ENCODE data around the gene NOC4L. TPM values are rescaled to one million over a fixed set of nuclear protein-coding genes. Genes with fewer than 3 reads are reported as not detected.

Gene NOC4L
- total and polyA plus RNA-seq, 2 experiments from 2014 or later, result 42.4 to 54.7 TPM

DNA sequence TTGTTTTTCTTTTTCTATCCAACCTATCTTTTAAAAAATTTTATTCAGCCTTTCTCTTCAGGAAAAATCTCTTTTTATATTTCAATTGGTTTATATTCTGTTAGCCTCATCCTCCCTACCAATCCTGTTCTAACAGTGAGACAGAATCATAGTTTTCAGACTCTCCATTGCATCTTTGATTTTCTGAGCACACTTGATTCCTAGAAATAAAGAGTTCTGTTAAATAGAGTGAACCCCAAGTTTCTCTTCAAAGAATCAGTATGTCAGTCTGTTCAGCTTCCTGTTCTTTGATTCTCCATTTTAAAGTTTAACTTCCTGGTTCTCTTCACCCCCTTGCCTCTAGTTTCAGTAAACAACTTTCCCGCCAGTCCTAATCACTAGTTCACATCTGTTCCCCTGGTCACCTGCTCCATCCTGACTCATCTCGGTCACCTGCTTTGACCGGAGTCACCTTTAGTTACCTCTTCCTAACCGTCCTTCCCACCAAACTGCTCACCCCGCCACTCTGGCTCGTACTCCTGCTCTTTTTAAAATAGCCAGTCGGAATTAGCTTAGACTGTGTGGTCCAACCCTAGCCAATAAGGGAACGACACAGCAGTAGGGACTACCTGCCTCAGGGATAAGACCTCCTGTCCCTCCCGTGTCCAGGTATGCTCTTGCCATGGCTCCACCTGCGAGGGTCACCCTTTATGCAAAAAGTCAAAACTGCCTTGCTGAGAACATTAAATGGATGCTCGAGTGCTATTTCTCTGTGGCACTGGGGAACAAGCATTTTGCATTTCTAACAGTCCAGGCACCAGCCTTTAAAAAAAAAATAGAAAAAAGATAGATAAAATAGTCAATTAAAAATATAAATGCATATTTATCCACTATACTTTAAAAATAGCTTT lies 48.5 kb upstream of the NOC4L start:
- Mint-ChIP-seq H3K4me3 (no peak overlapping the region), H3K9me3 (peaks cover 22% of the 10 kb centered on the region), H3K27ac (no peak overlapping the region), H3K4me1 (no peaks in the 10 kb centered on the region), H3K27me3 (ENCODE audit: insufficient read depth, low read depth, poor library complexity) (peaks cover 12% of the 10 kb centered on the region), H3K36me3 (ENCODE audit: low read depth) (peaks cover 72% of the 10 kb centered on the region)
- H3K4me1 ChIP-seq (ENCODE audit: insufficient read depth), result no peaks in the 10 kb centered on the region
- H4K20me1 ChIP-seq (replicated peaks; ENCODE audit: insufficient read depth), result peaks cover 13% of the 10 kb centered on the region
- H3K36me3 ChIP-seq (ENCODE audit: insufficient read depth), result peaks cover 12% of the 10 kb centered on the region
- TF ChIP-seq POLR2AphosphoS5 (IDR thresholded peaks at IDR 0.05; ENCODE audit: low read depth), result no peak
- TF ChIP-seq STAT1 (IDR thresholded peaks at IDR 0.05; ENCODE audit: unreplicated experiment), result no peak
- TF ChIP-seq, protein P1, sequence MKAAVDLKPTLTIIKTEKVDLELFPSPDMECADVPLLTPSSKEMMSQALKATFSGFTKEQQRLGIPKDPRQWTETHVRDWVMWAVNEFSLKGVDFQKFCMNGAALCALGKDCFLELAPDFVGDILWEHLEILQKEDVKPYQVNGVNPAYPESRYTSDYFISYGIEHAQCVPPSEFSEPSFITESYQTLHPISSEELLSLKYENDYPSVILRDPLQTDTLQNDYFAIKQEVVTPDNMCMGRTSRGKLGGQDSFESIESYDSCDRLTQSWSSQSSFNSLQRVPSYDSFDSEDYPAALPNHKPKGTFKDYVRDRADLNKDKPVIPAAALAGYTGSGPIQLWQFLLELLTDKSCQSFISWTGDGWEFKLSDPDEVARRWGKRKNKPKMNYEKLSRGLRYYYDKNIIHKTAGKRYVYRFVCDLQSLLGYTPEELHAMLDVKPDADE (IDR thresholded peaks at IDR 0.05), result no peak
- TF ChIP-seq CREB1 (CRISPR knock-in tag; IDR thresholded peaks at IDR 0.05; ENCODE audit: low read depth), result no peak
- TF ChIP-seq, protein P2, sequence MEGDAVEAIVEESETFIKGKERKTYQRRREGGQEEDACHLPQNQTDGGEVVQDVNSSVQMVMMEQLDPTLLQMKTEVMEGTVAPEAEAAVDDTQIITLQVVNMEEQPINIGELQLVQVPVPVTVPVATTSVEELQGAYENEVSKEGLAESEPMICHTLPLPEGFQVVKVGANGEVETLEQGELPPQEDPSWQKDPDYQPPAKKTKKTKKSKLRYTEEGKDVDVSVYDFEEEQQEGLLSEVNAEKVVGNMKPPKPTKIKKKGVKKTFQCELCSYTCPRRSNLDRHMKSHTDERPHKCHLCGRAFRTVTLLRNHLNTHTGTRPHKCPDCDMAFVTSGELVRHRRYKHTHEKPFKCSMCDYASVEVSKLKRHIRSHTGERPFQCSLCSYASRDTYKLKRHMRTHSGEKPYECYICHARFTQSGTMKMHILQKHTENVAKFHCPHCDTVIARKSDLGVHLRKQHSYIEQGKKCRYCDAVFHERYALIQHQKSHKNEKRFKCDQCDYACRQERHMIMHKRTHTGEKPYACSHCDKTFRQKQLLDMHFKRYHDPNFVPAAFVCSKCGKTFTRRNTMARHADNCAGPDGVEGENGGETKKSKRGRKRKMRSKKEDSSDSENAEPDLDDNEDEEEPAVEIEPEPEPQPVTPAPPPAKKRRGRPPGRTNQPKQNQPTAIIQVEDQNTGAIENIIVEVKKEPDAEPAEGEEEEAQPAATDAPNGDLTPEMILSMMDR (conservative IDR thresholded peaks at IDR 0.05; ENCODE audit: low read depth in 2 of 2), result no peak
- TF ChIP-seq ZNF114 (CRISPR knock-in tag; IDR thresholded peaks at IDR 0.05), result no peak
- TF ChIP-seq JUNB (IDR thresholded peaks at IDR 0.05; ENCODE audit: unreplicated experiment), result no peak
- TF ChIP-seq EZH2 (IDR thresholded peaks at IDR 0.05; ENCODE audit: low read depth, unreplicated experiment), result no peak
- TF ChIP-seq EZH2phosphoT487 (IDR thresholded peaks at IDR 0.05; ENCODE audit: unreplicated experiment), result no peak
- TF ChIP-seq, protein P3, sequence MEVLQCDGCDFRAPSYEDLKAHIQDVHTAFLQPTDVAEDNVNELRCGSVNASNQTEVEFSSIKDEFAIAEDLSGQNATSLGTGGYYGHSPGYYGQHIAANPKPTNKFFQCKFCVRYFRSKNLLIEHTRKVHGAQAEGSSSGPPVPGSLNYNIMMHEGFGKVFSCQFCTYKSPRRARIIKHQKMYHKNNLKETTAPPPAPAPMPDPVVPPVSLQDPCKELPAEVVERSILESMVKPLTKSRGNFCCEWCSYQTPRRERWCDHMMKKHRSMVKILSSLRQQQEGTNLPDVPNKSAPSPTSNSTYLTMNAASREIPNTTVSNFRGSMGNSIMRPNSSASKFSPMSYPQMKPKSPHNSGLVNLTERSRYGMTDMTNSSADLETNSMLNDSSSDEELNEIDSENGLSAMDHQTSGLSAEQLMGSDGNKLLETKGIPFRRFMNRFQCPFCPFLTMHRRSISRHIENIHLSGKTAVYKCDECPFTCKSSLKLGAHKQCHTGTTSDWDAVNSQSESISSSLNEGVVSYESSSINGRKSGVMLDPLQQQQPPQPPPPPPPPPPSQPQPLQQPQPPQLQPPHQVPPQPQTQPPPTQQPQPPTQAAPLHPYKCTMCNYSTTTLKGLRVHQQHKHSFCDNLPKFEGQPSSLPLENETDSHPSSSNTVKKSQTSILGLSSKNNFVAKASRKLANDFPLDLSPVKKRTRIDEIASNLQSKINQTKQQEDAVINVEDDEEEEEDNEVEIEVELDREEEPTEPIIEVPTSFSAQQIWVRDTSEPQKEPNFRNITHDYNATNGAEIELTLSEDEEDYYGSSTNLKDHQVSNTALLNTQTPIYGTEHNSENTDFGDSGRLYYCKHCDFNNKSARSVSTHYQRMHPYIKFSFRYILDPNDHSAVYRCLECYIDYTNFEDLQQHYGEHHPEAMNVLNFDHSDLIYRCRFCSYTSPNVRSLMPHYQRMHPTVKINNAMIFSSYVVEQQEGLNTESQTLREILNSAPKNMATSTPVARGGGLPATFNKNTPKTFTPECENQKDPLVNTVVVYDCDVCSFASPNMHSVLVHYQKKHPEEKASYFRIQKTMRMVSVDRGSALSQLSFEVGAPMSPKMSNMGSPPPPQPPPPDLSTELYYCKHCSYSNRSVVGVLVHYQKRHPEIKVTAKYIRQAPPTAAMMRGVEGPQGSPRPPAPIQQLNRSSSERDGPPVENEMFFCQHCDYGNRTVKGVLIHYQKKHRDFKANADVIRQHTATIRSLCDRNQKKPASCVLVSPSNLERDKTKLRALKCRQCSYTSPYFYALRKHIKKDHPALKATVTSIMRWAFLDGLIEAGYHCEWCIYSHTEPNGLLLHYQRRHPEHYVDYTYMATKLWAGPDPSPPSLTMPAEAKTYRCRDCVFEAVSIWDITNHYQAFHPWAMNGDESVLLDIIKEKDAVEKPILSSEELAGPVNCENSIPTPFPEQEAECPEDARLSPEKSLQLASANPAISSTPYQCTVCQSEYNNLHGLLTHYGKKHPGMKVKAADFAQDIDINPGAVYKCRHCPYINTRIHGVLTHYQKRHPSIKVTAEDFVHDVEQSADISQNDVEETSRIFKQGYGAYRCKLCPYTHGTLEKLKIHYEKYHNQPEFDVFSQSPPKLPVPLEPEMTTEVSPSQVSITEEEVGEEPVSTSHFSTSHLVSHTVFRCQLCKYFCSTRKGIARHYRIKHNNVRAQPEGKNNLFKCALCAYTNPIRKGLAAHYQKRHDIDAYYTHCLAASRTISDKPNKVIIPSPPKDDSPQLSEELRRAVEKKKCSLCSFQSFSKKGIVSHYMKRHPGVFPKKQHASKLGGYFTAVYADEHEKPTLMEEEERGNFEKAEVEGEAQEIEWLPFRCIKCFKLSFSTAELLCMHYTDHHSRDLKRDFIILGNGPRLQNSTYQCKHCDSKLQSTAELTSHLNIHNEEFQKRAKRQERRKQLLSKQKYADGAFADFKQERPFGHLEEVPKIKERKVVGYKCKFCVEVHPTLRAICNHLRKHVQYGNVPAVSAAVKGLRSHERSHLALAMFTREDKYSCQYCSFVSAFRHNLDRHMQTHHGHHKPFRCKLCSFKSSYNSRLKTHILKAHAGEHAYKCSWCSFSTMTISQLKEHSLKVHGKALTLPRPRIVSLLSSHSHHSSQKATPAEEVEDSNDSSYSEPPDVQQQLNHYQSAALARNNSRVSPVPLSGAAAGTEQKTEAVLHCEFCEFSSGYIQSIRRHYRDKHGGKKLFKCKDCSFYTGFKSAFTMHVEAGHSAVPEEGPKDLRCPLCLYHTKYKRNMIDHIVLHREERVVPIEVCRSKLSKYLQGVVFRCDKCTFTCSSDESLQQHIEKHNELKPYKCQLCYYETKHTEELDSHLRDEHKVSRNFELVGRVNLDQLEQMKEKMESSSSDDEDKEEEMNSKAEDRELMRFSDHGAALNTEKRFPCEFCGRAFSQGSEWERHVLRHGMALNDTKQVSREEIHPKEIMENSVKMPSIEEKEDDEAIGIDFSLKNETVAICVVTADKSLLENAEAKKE (CRISPR knock-in tag; IDR thresholded peaks at IDR 0.05), result no peak
- TF ChIP-seq, protein P4, sequence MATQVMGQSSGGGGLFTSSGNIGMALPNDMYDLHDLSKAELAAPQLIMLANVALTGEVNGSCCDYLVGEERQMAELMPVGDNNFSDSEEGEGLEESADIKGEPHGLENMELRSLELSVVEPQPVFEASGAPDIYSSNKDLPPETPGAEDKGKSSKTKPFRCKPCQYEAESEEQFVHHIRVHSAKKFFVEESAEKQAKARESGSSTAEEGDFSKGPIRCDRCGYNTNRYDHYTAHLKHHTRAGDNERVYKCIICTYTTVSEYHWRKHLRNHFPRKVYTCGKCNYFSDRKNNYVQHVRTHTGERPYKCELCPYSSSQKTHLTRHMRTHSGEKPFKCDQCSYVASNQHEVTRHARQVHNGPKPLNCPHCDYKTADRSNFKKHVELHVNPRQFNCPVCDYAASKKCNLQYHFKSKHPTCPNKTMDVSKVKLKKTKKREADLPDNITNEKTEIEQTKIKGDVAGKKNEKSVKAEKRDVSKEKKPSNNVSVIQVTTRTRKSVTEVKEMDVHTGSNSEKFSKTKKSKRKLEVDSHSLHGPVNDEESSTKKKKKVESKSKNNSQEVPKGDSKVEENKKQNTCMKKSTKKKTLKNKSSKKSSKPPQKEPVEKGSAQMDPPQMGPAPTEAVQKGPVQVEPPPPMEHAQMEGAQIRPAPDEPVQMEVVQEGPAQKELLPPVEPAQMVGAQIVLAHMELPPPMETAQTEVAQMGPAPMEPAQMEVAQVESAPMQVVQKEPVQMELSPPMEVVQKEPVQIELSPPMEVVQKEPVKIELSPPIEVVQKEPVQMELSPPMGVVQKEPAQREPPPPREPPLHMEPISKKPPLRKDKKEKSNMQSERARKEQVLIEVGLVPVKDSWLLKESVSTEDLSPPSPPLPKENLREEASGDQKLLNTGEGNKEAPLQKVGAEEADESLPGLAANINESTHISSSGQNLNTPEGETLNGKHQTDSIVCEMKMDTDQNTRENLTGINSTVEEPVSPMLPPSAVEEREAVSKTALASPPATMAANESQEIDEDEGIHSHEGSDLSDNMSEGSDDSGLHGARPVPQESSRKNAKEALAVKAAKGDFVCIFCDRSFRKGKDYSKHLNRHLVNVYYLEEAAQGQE (IDR thresholded peaks at IDR 0.05; ENCODE audit: unreplicated experiment), result no peak
- no peak overlapping the region for H3K4me2 ChIP-seq
- H3K27me3 ChIP-seq (ENCODE audit: insufficient read depth), result no peaks in the 10 kb centered on the region
- H3K27ac ChIP-seq (ENCODE audit: low read depth), result no peak overlapping the region
- no peaks in the 10 kb centered on the region for H3K9me2 ChIP-seq (ENCODE audit: insufficient read depth)
- no peak overlapping the region for H2AFZ ChIP-seq
- H3F3A ChIP-seq (replicated peaks; ENCODE audit: low read depth), result 0 out of 2 replicates have a peak, but pooled peaks cover 6% of the 10 kb centered on the region
- DNase-seq (ENCODE audit: low spot score), result no peak
- no peak overlapping the region for H3K4me3 ChIP-seq
- no peak for ATAC-seq
- H3K79me2 ChIP-seq (replicated peaks; ENCODE audit: insufficient read depth), result peaks cover 56% of the 10 kb centered on the region

All from GM23338 (cell line).